SK-N-MC (cell line): ENCODE measurements around the gene CXCL8.

ENCODE experiments used
- EZH2 ChIP-seq: fragments of 200-600 bp; sonication (generic); IDR thresholded peaks from one replicate; pipeline ENCODE4 v1.6.1; 2017; ENCODE audit warnings: antibody characterized with exemption
- POLR2AphosphoS5 ChIP-seq: IDR thresholded peaks from 2 replicates; pipeline ENCODE4 v1.6.1; 2012; ENCODE audit warnings: mild to moderate bottlenecking, low read depth, low read length, borderline replicate concordance

GRCh38 chr4:73763877-73764276 lies 23.5 kb downstream of the CXCL8 start:
- TF ChIP-seq EZH2 (no peak), POLR2AphosphoS5 (no peak)
